ENCODE results near the gene SOAT2. TPM values are rescaled to one million over a fixed set of nuclear protein-coding genes. Genes with fewer than 3 reads are reported as not detected.

SOAT2 gene
- total and polyA plus RNA-seq, 8 donors: 0.09 to 0.54 (median 0.17) TPM; not detected in 4

GRCh38 chr12:53123578-53124351 lies 20.5 kb downstream of the SOAT2 start:
- Histone ChIP-seq H3K9me3 (no peaks in the 10 kb centered on the region), H3K27ac (no peak overlapping the region), H3K27me3 (no peaks in the 10 kb centered on the region), H3K36me3 (no peaks in the 10 kb centered on the region), H3K4me1 (no peaks in the 10 kb centered on the region), H3K4me3 (no peak overlapping the region)
- intact Hi-C loops (cut with DNase I): no loop called here
- ATAC-seq (no peak), FAIRE-seq (no peak), DNase-seq (no peak)
- WGBS, 2 donors: 85 to 88% methylated on average over 16 of the region's 16 CpGs
- TF ChIP-seq CTCF (IDR thresholded peaks at IDR 0.05): no peak

- ATAC-seq (no peak), FAIRE-seq (no peak), DNase-seq (no peak)
- Histone ChIP-seq H3K4me3 (no peak overlapping the region), H3K9me3 (no peaks in the 10 kb centered on the region), H3K36me3 (no peaks in the 10 kb centered on the region), H3K27ac (no peak overlapping the region), H3K27me3 (no peaks in the 10 kb centered on the region), H3K4me1 (no peaks in the 10 kb centered on the region)
- intact Hi-C loops (cut with DNase I): no loop called here
- no peak for TF ChIP-seq CTCF (IDR thresholded peaks at IDR 0.05)
Observed at GRCh38 chr12:53124352-53124723, 21.1 kb downstream of the SOAT2 start.

- Histone ChIP-seq H3K27ac (no peak overlapping the region), H3K27me3 (no peaks in the 10 kb centered on the region), H3K4me1 (no peaks in the 10 kb centered on the region), H3K36me3 (no peaks in the 10 kb centered on the region), H3K9me3 (no peaks in the 10 kb centered on the region), H3K4me3 (no peak overlapping the region)
- intact Hi-C loops (cut with DNase I): no loop called here
- DNase-seq: no peak
- 75 to 94% methylated on average over 1 of the region's 1 CpG for WGBS, 2 donors
- no peak for FAIRE-seq
- ATAC-seq: no peak
- TF ChIP-seq CTCF (IDR thresholded peaks at IDR 0.05): no peak
Observed at GRCh38 chr12:53127169-53127568, 23.9 kb downstream of the SOAT2 start.

GRCh38 chr12:53128780-53129569 lies 25.7 kb downstream of the SOAT2 start:
- FAIRE-seq: no peak
- Histone ChIP-seq H3K4me1 (no peaks in the 10 kb centered on the region), H3K9me3 (no peaks in the 10 kb centered on the region), H3K4me3 (no peak overlapping the region), H3K27me3 (no peaks in the 10 kb centered on the region), H3K27ac (no peak overlapping the region), H3K36me3 (no peaks in the 10 kb centered on the region)
- intact Hi-C loops (cut with DNase I): no loop called here
- no peak for ATAC-seq
- WGBS, 2 donors: 61 to 82% methylated on average over 10 of the region's 10 CpGs
- DNase-seq: no peak
- no peak for TF ChIP-seq CTCF (IDR thresholded peaks at IDR 0.05)

GRCh38 chr12:53131844-53132243 lies 28.6 kb downstream of the SOAT2 start:
- no peaks in the 10 kb centered on the region for H3K4me1 ChIP-seq
- WGBS, 2 donors: 73% methylated on average over 2 of the region's 2 CpGs
- H3K27me3 ChIP-seq: no peaks in the 10 kb centered on the region
- no peaks in the 10 kb centered on the region for H3K36me3 ChIP-seq
- ATAC-seq (no peak), DNase-seq (no peak), FAIRE-seq (no peak)
- intact Hi-C loops (cut with DNase I): no loop called here
- no peaks in the 10 kb centered on the region for H3K9me3 ChIP-seq
- H3K27ac ChIP-seq: no peak overlapping the region
- no peak overlapping the region for H3K4me3 ChIP-seq
- no peak for TF ChIP-seq CTCF (IDR thresholded peaks at IDR 0.05)
